ENCODE results near the gene CNST.

Gene CNST

DNA sequence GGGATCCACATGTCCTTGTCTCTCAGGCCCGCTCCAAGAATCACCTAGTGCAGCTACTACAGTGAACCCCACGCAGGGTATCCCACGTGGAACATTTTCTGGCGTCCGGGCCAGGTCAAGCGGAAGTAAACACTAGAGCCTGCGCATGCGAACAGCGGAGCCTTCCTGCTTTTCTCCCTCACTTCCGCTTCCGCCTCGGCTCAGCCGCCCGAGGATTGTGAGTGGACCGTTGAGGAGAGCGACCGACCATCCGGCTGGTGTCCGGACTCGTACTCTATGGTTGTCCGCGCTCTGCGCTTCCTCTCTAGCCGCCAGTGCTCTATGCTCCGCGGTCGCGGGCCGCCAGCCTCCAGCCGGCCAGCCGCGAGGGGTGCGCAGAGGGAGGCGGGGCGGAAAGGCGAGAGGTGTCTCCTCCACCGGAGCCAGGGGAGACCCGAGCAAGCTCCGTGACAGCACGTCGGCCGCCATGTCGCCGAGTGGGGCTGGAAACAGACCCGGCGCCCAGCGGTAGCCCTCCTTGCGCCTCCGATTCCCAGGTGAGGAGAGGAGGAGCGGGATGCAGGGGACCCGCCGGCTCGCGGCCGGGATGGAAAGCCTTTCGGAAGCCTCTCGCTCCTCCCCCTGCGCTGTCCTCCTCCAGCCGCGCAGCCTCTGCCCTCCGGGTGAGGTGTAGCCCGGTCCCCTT is at the start of gene CNST, which contains the start of gene TFB2M:
Gene CNST, plus strand, starts transcription at position 329 of the 685 bp plus-strand sequence. CDS start 25,107 bp downstream, outside the sequence.
Gene TFB2M, minus strand, starts transcription at position 134 of the 685 bp plus-strand sequence. Its CDS starts 123 bp downstream, at position 11.
- peak; percentile 93 for DNase-seq

DNA sequence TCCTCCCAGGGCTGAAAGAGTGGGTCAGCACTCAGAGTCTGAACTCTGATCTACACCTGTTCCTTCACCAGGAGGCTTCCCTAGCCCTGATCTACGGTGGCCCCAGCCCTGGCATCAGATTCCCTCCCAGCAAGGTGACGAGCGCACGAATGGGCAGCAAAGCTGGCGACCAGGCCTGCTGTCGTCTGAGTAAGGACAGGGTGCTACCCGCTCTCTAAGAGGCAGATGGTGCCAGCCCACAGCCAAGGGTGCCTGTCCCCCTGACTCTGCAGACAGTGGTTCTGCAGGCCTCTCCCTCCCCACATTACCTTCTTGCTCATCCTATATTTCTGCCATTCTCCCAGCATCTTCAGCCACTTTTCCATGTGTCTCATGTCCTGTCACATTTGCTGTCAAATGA is 48.9 kb upstream of the CNST start:
- DNase-seq, result no peak

DNA sequence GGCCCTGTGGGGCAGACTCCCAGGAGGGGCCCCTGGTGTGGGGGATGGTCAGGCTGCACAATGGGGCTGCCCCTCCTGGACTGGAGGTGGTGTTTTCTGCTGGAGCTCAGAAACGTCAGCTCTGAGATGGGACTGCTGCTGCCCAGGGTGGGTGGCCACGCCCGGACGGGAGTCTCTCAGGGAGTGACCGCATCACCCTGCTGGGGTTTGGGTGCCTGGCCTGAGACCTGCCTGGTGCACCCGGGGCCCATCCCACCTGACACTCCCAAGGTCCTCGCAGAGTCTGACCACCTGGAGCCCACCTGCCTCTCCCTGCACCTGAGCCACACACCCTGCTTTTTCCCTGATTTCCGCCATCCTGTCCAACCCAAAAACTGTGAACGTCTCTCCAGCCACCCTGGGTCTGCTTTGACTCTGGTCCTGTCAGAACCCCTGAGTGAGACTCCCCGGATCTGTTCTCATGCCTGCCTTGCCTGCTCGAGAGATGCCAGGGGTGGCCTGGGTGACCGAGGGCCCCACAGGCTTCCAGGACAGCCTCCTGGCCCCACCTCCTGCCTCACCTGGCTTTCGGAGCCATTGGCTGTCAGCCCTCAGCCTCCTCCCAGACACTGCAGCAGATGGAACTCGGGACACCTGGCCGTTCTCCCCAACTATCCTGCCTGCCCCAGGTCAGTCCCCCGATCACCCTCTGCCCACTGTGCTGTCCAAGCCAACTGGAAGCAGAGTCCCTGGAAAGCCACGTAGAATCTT is 47.6 kb upstream of the CNST start:
- DNase-seq, result no peak

GRCh38 chr1:246519514-246519913 is 46.7 kb upstream of the CNST start:
- no peak for DNase-seq

DNA sequence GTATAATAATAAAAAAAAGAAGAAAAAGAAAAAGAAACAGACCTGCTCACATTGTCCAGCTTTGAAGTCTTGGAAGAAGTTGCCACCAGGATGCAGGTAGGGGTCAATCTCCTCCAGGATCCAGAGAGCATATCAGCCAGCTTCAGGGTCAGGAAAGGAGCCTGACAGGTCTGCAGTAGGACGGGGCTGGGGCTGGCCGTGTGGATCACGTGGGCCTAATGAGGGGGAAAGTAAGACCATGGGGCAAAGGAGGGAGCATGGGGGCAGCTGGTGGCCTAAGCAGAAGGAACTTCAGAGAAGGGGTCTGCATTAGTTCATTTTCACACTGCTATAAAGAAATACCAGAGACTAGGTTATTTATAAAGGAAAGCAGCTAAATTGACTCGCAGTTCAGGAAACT is 39.9 kb upstream of the CNST start:
- DNase-seq, result no peak

DNA sequence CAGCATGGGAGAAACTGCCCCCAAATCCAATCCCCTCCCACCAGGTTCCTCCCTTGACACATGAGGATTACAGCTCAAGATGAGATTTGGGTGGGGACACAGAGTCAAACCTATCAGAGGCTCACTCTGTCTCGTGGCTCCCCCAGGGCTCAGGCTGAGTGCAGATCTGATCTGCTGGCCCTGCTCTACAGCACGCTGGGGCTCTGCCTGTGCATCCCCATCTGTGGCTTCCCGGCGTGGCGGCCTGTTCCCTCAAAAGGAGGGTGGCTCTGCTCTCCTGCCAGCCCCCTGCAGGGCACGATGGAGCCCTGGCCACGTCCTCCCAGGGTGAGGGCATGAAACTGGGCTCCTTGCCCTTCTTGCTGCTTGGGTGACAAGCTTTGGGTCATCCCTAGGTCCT is 39.3 kb upstream of the CNST start:
- no peak for DNase-seq

DNA sequence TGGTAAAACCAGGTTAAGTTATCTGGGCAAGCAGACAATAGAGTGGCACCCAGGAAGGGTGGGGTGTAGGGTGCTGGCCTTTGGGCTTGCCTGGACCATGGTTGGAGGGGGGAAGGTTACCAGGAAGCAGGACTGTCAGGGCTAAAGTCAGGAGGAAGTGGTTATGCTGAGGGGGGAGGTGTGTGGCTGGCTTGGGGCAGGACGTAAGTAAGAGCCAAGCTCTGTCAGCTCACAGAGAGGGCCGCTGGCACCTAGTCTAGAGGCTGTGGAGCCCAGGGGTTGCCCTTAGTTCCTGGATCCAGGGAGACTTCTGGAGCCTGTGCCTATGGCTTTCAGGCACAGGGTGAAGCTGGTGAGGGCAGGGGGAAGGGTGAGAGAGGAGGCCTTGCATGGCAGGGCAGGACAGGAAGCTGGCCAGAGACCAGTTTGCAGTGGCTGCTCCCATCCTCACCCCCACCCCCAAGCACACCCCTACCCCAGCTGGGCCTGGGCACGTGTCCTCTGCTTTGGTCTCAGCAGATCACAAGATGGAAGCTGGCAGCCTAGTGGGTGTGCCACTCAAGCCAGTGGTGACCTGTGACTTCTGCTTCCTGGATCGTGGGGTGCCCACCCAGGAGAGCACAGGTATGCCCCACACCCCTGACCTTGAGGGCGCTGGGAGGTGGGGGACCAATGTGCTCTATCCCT is 38.7 kb upstream of the CNST start:
- DNase-seq, result no peak

GRCh38 chr1:246528933-246529731 is 37.1 kb upstream of the CNST start:
- DNase-seq, result no peak

DNA sequence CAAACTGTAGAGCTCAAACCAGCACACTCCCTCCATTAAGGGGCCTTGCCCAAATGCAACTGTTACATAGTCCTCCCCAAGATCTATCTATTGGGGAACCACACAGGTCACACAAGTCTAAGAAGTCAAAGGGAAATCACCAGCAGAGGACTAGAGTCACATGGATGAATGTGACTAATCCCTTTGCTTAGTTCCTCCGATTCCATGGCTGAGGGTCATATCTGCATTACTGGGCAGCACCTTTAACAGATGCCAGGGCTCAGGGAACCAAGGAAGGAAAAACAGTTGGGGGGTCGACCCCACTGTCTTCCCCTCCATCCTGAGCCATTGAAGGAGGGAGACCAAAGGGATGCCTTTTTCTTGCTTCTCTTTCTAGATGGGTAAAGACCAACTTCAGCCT is 35.8 kb upstream of the CNST start:
- no peak for DNase-seq

DNA sequence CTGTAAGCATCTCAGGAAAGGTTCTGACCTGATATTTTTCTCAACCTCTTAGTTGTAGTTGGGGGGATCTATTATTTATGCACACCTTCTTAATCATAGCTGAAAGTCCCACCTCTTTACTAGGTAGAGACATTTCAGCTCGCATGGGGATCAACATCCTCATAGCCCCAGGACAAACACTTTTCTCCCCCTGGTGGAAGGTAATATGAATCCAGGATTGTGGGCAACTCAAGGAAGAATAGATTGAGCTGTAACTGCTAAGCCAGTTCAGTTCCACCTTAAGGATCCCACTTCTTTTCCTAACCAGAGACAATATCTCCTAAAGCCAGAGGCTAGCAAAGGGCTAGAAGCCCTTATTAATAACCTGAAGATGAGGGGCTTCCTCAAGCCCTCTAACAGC is 33.7 kb upstream of the CNST start:
- no peak for DNase-seq

- no peak for DNase-seq
Observed at GRCh38 chr1:246533371-246533905, 32.8 kb upstream of the CNST start.

GRCh38 chr1:246534114-246534513 is 32.1 kb upstream of the CNST start:
- no peak for DNase-seq

DNA sequence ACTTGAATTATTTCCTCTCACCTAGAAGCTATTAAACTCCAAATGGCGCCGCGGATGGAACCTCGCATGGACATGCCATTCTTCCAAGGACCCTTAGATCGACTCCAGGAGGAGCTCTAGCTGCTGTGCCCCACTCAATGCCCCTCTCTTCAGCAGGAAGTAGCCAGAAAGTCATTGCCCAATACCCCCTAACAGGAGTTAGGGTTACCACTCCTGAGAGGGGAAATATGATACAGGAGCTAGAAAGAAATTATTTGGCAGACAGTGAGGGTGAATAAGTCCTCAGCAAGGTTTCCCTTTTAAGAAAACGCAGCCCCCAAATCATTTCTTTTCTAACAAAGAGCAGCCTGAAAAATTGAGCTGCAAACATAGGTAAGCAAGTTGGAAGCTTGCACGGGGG is 28.8 kb upstream of the CNST start:
- DNase-seq, result no peak

- no peak for DNase-seq
Observed at GRCh38 chr1:246537887-246538286, 28.4 kb upstream of the CNST start.

GRCh38 chr1:246540738-246541491 is 25.3 kb upstream of the CNST start:
- DNase-seq, result no peak

DNA sequence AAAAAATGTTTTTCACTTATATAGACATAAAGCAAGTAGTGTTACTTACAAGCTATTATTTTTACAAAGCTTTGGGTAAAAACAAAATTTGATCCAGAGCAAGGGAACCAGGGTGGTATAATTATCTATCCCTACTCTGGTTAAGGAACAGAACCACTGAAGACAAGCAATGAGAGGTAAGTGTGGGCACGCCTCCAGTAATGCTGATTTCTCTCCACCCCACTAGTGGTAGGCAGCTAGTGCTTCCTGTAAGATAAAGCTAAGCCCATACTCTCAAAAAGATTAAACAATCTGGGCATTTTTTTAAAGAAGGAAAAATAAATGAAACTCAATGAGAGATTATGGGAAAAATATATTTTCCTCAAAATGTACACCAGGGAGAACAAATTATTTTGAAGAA is 22.3 kb upstream of the CNST start:
- DNase-seq, result no peak

DNA sequence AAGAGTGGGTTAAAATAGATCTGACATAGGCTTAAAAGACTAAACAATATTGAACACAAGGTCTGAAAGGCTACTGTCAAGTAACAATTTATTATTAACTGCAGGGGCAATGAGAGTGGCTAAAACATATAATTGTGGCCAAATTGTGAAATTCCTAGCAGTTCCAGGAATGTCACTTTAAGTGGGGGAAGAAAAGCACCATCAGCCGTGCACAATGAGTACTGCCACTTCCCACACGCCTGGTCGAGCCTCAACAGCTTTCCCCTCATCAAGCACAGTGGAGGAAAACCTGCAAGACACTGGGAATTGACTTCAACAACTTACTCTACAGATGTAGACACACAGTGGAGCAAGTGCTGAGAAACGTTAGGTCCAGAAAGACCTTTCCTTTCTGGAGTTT is 16.6 kb upstream of the CNST start:
- DNase-seq, result no peak

DNA sequence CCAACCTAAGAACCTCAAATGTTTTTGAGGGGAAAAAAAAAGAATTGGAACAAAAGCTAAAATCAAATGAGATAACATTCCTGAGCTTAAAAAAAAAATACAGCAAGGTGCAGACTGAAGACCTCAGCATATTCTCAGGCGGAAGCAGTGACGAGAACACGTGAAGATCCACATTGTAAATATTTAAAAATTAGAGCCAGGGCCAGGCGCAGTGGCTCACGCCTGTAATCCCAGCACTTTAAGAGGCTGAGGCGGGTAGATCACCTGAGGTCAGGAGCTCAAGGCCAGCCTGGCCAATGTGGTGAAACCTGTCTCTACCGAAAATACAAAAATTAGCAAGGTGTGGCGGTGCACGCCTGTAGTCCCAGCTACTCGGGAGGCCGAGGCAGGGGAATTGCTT is 15.9 kb upstream of the CNST start:
- DNase-seq, result no peak

DNA sequence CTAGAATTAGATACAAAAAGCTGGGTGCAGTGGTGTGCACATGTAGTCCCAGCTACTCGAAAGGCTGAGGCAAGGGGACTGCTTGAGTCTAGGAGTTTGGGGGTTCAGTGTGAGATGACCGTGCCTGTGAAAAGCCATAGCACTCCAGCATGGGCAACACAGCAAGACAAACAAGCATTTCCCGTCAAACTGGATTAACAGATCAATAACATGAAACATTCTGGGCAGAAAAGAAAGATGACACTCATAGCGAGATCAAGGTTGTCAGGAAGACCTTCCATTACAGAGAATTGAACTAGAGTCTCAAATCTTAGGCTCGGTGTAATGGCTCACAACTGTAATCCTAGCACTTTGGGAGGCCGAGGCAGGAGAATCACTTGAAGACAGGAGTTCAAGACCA is 14.1 kb upstream of the CNST start:
- no peak for DNase-seq

DNA sequence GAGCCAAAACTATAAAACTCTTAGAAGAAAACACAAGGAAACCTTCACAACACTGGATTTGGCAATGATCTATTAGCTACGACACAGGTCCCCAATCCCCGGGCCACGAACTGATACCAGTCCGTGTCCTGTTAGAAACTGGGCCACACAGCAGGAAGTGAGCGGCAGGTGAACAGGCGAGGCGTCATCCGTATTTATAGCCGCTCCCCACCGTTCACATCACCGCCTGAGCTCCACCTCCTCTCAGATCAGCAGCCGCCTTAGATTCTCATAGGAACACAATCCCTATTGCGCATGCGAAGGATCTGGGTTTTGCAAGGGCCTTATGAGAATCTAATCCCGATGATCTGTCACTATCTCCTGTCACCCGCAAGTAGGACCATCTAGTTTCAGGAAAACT is 12.1 kb upstream of the CNST start:
- no peak for DNase-seq

GRCh38 chr1:246558041-246558440 is 8.2 kb upstream of the CNST start:
- DNase-seq, result no peak

- no peak for DNase-seq
Observed at GRCh38 chr1:246559310-246559709, 6.9 kb upstream of the CNST start.
